Inferior parietal cortex (tissue), 1 donor: Measurements from ENCODE around the gene MRGPRD.

Experiments used
- DNase-seq: peaks from one replicate; pipeline ENCODE4 v3.0.0-alpha.2; 2016; ENCODE audit errors: extremely low spot score

MRGPRD gene

DNA sequence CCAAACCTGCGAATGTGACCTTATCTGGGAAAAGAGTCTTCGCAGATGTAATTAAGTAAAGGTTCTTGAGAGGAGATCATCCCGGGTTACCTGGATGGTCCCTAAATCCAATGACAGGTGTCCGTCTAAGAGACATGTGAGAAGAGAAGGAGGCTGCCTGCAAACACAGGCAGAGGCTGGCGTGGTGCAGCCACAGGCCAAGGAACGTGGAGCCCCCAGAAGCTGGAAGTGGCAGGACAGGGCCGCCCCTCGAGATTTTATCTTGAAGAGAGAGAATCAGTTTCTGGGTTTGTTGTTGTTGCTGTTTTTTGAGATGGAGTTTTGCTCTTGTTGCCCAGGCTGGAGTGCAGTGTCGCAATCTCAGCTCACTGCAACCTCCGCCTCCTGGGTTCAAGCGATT lies 33.6 kb downstream of the MRGPRD start:
- DNase-seq, result no peak

- peak; percentile 20 for DNase-seq
These were observed 34.2 kb downstream of the MRGPRD start for GRCh38 chr11:68946416-68947090.

DNA sequence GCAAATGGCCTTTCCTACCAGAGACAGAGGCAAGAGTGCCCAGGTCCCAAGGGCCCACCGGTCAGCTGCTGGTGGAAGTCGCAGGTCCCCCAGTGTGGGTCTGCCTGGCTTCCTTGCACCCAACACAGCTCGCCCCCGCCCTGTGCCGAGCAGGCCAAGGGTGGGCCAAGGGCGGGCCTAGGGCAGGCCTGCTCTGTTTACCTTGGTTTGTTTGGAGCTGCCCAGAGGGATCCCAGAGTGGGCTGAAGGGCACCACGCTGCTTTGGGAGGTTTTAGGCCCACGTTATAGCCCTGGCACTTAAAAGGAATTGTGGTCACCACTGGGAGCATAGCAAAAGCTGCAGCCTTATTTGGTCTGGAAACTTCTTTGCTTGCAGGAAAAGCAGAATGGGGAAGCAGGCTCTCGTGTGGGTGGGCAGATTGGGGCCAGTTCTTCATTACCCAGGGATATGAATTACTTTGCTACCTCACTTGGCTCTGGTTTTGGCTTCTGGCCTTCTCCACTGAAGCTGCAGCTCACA lies 38.0 kb downstream of the MRGPRD start:
- no peak for DNase-seq

DNA sequence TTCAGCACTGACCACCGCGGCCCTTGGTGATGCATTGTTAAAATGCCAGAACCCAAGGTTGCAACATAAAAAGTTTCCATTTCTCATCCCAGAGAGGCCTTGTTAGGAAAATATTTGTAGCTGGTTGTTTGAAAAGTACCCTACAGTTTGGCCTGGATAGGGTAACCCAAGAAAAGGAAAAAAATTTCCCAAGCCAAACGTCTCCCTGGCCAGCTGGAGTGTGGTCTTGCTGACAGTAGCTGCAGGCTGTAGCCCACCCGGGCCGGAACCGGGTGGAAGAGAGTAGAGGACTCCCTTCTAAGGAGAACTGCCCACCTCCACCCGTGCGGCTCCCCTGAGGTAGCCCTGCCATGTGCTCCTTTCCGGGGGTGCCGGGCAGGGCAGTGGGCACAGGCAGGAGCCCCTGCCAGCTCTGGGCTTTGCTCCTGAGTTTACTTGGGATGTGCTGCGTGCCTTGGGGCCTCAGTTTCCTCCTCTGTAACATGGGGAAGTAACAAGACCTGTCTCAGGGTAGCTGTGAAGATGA lies 38.6 kb downstream of the MRGPRD start:
- DNase-seq, result no peak

DNA sequence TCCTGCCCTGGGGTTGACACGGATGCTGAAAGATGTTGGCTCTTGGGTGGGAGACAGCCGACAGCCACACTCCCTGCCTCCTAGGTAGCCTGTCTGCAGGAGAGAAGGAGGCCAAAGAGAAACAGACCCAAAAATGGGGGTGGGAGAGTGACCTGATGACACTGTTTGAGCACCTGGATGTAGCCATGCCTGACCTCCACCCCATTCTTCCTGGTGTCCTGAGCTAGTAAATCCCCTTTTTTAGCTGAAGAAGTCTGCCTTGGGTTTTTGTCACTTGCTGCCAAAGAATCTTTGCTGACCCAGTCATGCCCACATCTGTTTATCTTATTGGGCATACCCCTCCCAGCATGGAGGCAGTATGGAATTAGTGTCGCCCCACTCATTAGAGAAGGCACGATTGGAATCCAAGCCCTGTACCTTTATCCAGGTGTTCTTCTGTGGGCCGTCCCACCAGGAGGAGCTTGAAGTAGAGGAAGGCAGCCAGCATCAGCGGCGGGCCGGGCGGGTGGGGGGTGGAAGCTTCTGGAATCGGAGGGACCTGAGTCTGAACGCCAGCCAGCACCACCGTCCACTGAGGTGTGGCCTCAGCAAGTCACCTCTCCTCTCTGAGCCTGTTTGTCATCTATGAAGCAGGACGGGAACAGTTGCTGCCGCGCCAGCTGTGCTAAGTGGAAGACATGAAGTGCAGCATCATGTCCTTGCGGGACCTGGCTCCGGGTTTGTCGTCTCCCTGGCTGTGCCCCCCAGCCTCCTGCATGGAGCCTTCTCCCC lies 39.3 kb downstream of the MRGPRD start:
- DNase-seq, result no peak

DNA sequence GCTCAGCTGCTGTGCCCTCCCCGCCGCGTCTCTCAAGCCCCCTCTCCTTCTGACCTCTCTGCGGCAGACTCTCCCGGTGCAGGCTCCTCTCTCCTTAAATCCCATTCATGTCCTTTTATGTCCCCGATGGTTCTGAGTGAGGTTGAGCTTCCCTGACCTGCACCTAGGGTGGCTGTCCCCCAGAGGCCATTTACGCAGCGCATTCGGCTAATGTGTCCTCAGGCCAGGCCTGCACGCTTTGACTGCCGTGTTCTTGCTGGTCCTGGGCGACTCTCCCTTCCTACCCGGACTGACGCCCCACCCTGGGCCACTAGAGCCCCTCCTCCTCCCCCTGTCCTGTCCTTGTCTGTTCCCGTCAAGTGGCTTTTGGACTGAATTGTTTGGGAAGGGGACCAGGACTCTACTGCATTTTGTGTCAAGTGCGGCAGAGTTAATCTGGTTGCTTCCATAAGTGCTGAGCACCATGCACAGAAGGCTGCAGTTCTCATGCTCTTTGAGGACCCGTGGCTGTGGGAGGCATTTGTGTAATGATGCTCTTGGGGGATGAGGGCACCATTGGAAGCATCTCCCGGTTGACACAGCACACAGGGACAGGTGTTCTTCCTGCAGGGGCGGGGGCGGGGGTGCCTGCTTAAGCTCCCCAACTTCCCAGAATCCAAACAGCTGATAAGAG lies 40.0 kb downstream of the MRGPRD start:
- DNase-seq, result no peak

- no peak for DNase-seq
These were observed 40.9 kb downstream of the MRGPRD start for GRCh38 chr11:68939583-68940555.

DNA sequence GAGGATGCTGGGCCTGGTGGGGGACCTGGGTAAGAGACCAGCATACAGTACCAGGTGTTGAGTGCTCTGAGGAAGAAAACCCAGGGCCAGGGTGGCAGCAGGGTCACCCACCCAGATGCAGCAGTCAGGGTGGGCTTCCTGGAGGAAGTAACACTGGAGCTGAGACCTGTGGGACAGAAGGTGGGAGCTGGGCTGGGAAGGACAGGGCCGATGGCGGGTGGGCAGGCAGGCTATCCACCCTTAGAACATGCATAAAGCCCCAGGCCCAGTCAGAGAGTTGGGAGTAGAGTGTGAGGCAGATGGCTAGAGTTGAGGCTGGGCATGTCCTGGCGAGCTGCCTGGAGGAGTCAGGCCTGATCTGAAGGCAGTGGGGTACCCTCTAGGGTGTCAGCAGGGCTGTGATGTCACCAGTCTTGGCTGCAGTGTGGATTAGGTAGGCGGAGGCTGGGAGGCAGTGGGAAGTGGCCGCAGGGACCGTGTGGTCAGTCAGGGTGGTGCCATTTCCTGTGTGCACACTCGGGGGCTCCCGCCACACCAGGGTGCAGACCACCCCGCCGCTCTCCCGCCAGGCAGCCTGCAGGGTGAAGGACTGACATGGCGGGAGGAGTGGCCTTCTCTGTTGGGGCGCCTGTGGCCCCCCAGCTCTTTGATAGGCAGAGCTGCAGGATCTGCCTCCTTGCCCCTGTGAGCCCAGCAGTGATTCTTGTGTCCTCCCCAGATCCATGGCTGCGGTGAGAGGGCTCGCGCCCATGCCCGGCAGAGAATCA lies 41.8 kb downstream of the MRGPRD start:
- no peak for DNase-seq

GRCh38 chr11:68938088-68938487 lies 42.7 kb downstream of the MRGPRD start:
- DNase-seq, result no peak

GRCh38 chr11:68936676-68937620 lies 43.8 kb downstream of the MRGPRD start:
- no peak for DNase-seq

DNA sequence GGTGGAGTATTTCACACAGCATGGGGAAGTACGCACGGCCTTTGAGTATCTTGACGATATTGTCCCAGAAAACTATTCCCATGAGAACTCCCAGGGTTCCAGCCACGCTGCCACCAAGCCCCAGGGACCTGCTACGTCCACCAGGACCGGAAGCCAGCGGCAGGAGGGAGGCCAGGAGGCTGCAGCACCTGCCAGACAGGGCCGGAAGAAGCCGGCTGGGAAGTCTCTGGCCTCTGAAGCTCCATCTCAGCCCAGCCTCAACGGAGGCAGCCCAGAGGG lies 44.5 kb downstream of the MRGPRD start:
- DNase-seq, result no peak

DNA sequence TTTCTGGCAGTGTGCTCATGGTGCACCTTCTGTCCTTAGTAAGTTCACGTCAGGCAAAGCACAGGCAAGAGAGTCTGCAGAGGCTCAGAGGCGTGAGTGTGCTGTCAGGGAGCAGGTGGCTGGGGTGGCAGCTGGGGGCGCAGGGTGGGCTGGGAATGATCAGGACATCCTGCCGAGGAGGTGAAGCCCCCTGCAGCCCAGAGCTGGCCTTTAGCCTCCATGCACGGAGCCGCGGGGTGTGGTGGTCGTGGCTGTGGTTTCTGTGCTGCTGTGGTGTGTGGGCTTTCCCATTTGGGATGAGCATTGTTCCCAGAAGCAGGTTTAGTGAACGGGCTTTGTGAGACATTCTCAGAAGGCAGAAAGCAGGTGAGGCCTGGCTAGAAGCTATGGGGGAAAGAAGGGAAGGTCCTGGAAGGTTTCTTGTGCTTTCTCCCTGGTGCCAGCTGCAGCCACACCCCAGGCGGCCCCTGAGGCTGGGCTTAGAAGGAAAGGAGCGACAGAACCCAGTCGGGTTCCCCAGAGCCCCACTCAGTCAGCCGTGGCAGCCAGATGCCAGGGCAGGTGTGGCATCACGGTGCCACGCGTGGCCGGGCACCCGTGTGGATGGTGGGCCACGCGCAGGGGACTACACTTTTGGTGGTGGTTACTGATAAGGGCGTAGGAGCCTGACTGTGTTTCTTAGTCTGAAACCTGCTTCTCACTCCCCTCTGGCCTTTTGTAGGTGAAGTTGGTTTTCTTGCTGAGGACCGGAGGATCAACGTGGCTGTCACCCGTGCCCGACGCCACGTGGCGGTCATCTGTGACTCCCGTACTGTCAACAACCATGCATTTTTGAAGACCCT lies 45.0 kb downstream of the MRGPRD start:
- DNase-seq, result no peak

DNA sequence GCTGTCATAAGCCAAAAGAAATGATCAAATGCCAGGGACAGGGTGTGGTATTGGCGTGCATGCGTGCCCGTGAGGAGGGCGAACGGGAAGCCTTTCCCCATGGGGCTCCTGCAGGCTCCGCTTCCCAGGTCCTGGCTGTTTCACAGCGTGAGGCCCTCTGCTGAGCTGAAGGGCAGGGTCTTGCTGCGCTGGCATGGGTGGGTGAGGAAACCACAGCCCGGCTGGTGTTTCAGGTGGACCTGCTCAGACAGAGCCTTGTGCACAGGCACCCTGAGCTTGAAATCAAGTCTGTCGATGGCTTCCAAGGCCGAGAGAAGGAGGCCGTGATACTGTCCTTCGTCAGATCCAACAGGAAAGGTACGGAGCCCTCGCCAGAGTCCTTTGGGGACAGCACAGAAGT lies 45.7 kb downstream of the MRGPRD start:
- no peak for DNase-seq

- DNase-seq, result no peak
These were observed 46.1 kb downstream of the MRGPRD start for GRCh38 chr11:68934666-68935065.

- no peak for DNase-seq
These were observed 46.5 kb downstream of the MRGPRD start for GRCh38 chr11:68934321-68934645.

- no peak for DNase-seq
These were observed 47.0 kb downstream of the MRGPRD start for GRCh38 chr11:68933605-68934320.

GRCh38 chr11:68932933-68933577 lies 47.7 kb downstream of the MRGPRD start:
- no peak for DNase-seq

DNA sequence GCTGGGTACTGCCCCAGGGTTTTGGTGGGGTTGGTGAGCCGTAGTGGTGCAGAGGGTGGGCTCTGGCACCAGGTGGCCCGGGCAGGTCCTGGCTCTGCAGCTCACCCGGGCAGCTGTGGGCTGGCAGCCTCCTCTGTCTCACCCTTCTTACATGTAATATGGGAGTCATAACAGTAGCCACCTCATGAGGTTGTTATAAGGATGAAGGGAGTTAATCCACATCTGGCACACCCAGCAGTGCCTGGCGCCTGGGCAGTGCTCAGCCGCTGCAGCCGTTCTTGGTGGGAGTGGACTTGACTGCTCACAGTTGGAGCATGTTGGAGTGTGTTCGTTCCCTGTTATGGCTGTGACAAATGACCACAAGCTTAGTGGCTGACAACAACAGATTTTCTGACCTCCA lies 48.4 kb downstream of the MRGPRD start:
- DNase-seq, result no peak
